CD4-positive, alpha-beta T cell treated with Interferon alpha-2 for 1 hour (primary cell): ENCODE data around the gene GPAT3.
"Not testable (repeated sequence)": the region's sequence is repeated elsewhere in the genome, so short reads cannot be mapped to it uniquely, and the experiment has no call there.

Experiments
- DNase-seq, 2 donors: peaks; one replicate each; pipeline ENCODE4 v3.0.0-alpha.2; 2020 to 2022

Gene GPAT3

GRCh38 chr4:83605210-83605609 is 69.3 kb downstream of the GPAT3 start:
- no peak for DNase-seq

- no peak for DNase-seq
Measured at GRCh38 chr4:83605744-83606172, 69.8 kb downstream of the GPAT3 start.

GRCh38 chr4:83606460-83606859 is 70.6 kb downstream of the GPAT3 start:
- DNase-seq, result no peak

- no peak for DNase-seq
Measured at GRCh38 chr4:83606898-83607297, 71.0 kb downstream of the GPAT3 start.

GRCh38 chr4:83609365-83609764 is 73.5 kb downstream of the GPAT3 start:
- DNase-seq, result no peak

- DNase-seq, result no peak
Measured at GRCh38 chr4:83610729-83611128, 74.8 kb downstream of the GPAT3 start.

GRCh38 chr4:83613023-83613422 is 77.1 kb downstream of the GPAT3 start:
- no peak for DNase-seq

GRCh38 chr4:83613994-83614393 is 78.1 kb downstream of the GPAT3 start:
- DNase-seq, result no peak

- no peak for DNase-seq
Measured at GRCh38 chr4:83616252-83616651, 80.3 kb downstream of the GPAT3 start.

GRCh38 chr4:83617371-83618035 is 81.6 kb downstream of the GPAT3 start:
- DNase-seq, result no peak

GRCh38 chr4:83618431-83618830 is 82.5 kb downstream of the GPAT3 start:
- DNase-seq, result no peak

- peak in 1 of 2 donors; percentile 8 for DNase-seq
Measured at GRCh38 chr4:83618991-83619645, 83.2 kb downstream of the GPAT3 start.

- DNase-seq, result not testable (repeated sequence)
Measured at GRCh38 chr4:83622127-83622526, 86.2 kb downstream of the GPAT3 start.

GRCh38 chr4:83625821-83626220 is 89.9 kb downstream of the GPAT3 start:
- no peak for DNase-seq

GRCh38 chr4:83626245-83626836 is 90.4 kb downstream of the GPAT3 start:
- DNase-seq, result no peak

GRCh38 chr4:83629945-83630721 is 94.2 kb downstream of the GPAT3 start:
- peak; percentile 12 to 57 for DNase-seq

GRCh38 chr4:83631066-83631465 is 95.2 kb downstream of the GPAT3 start:
- DNase-seq, result no peak

- DNase-seq, result no peak
Measured at GRCh38 chr4:83636930-83637329, 101.0 kb downstream of the GPAT3 start.

- DNase-seq, result peak; percentile 51 to 73
Measured at GRCh38 chr4:83639849-83640493, 104.1 kb downstream of the GPAT3 start.

GRCh38 chr4:83643036-83643435 is 107.1 kb downstream of the GPAT3 start:
- no peak for DNase-seq

GRCh38 chr4:83644677-83645659 is 109.1 kb downstream of the GPAT3 start:
- DNase-seq, result peak; percentile 10 to 58
